ENCODE results near the gene TMCO4. TPM values are rescaled to one million over a fixed set of nuclear protein-coding genes. Genes with fewer than 3 reads are reported as not detected.

The TMCO4 gene
- total and polyA plus RNA-seq, 2 of the 8 experiments (the other 6 are each of a cell fraction or from before 2014, with no cell fraction given), result 3.0 to 3.1 TPM

DNA sequence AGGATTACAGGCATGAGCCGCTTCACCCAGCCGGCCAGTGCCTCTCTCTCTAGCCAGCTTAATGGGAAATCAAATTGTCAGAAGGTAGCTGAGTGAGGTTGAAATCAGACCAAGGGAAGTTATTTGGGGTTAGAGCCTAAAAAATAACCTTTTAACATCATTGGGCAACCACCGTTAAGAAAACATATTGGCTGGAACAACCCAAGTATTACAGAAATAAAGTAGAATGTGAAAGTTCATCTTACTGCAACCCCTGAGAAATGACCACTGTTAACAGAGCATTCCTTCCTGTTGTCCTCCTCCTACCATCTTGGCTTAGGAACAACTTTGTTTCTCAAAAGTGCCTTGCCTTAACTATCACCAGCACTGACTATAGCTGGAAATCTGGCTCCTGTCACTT, 18.6 kb upstream of the TMCO4 start:
- POLR2A ChIA-PET (ENCODE audit: partially characterized antibody), result no interaction called here

More for the DNA sequence above, 18.6 kb upstream of the TMCO4 start:
- Histone ChIP-seq H3K4me2 (ENCODE audit: insufficient read depth in 1 of 2, low read depth in 2 of 2, low read length in 2 of 2) (no peak overlapping the region), H3K4ac (replicated peaks; ENCODE audit: insufficient read length, low read depth, low read length) (no peak overlapping the region), H4K8ac (ENCODE audit: extremely low read depth, insufficient read depth, low read length) (no peak overlapping the region), H3K9ac (replicated peaks in 1 of 4; ENCODE audit: extremely low read depth in 1 of 4, low read depth in 3 of 4, low read length in 3 of 4) (no peak overlapping the region), H3K18ac (ENCODE audit: extremely low read depth, low read length) (no peak overlapping the region), H2BK20ac (ENCODE audit: low read length) (no peak overlapping the region; the same call in 1 of the 2 replicates), H4K5ac (ENCODE audit: insufficient read length, low read depth, low read length) (no peak overlapping the region), H2AK5ac (ENCODE audit: low read depth, low read length) (no peak overlapping the region), H3K79me2 (ENCODE audit: control insufficient read depth in 1 of 2, insufficient read depth in 2 of 2, low read length in 2 of 2) (no peaks in the 10 kb centered on the region), H2BK5ac (ENCODE audit: low read depth, low read length) (no peak overlapping the region), H3K4me1 (replicated peaks in 1 of 4; ENCODE audit: control insufficient read depth in 3 of 4, insufficient read depth in 4 of 4, low read length in 3 of 4) (peaks cover 10 to 19% (median 11%) of the 10 kb centered on the region in 4 experiments), H3K23ac (ENCODE audit: insufficient read length) (no peak overlapping the region), H2BK120ac (replicated peaks; ENCODE audit: low read depth, low read length) (no peak overlapping the region), H3K79me1 (ENCODE audit: low read depth, low read length) (no peaks in the 10 kb centered on the region), H3K9me3 (ENCODE audit: insufficient read depth in 2 of 2, low read depth in 1 of 2, low read length in 1 of 2) (no peaks in the 10 kb centered on the region), H3K36me3 (ENCODE audit: control insufficient read depth in 2 of 4, insufficient read depth in 4 of 4, low read length in 3 of 4) (no peaks in the 10 kb centered on the region), H2BK15ac (ENCODE audit: low read length) (no peak overlapping the region), H3K56ac (replicated peaks; ENCODE audit: insufficient read length, low read depth, low read length) (no peak overlapping the region), H4K91ac (replicated peaks; ENCODE audit: insufficient read length, low read length) (no peak overlapping the region), H3K23me2 (ENCODE audit: low read depth, low read length) (no peaks in the 10 kb centered on the region), H3K14ac (ENCODE audit: insufficient read length) (no peak overlapping the region), H4K20me1 (replicated peaks in 1 of 2; ENCODE audit: control insufficient read depth in 1 of 2, insufficient read depth in 2 of 2, low read length in 2 of 2) (no peaks in the 10 kb centered on the region), H2BK12ac (ENCODE audit: low read depth, low read length) (no peak overlapping the region), H3K27ac (ENCODE audit: low read depth, low read length) (no peak overlapping the region), H3K4me3 (ENCODE audit: extremely low read depth in 1 of 4, insufficient read depth in 2 of 4, low read depth in 3 of 4, low read length in 4 of 4) (no peak overlapping the region), H3K27me3 (replicated peaks in 1 of 4; ENCODE audit: control insufficient read depth in 3 of 4, extremely low read depth in 1 of 4, insufficient read depth in 3 of 4, low read length in 3 of 4) (peaks cover 0 to 2% (median 0%) of the 10 kb centered on the region in 4 experiments; a peak in 1 of 7 replicates), H2AFZ (ENCODE audit: low read length) (no peak overlapping the region)
- no peak for DNase-seq (ENCODE audit: low read depth in 1 of 2, low spot score in 2 of 2)
- TF ChIP-seq ASH2L (IDR thresholded peaks at IDR 0.05; ENCODE audit: low read length) (no peak), RBBP5 (IDR thresholded peaks at IDR 0.05; ENCODE audit: borderline replicate concordance, low read depth, low read length) (no peak), SIX5 (IDR thresholded peaks at IDR 0.05; ENCODE audit: low read depth, low read length) (no peak), CHD2 (IDR thresholded peaks at IDR 0.05; ENCODE audit: low read length) (no peak)
- CTCF ChIA-PET (ENCODE audit: partially characterized antibody), result interaction anchor here (1.1 kb wide), 1 partner anchor 57 kb away, joined by 3 read pairs; no protein-coding TSS in a partner anchor
- FAIRE-seq, result no peak
- 92% methylated on average over 3 of the region's 3 CpGs; no CpG with 5 or more reads in 1 of the 2 experiments for WGBS, 2 experiments (ENCODE audit: extremely low coverage in 1 of 2, insufficient coverage in 1 of 2, insufficient read length in 1 of 2, insufficient replicate concordance in 2 of 2, low coverage in 1 of 2, low lambda C conversion rate in 2 of 2, missing lambda C conversion rate in 1 of 2)

All from H1 (cell line).